GM12892 (cell line): ENCODE measurements around the gene PPFIBP2.

ENCODE experiments used
- POLR2AphosphoS5 ChIP-seq: IDR thresholded peaks from 2 replicates; pipeline ENCODE4 v1.6.1; 2011; ENCODE audit warnings: low read depth, low read length, control low read depth
- TAF1 ChIP-seq: IDR thresholded peaks from 2 replicates; pipeline ENCODE4 v1.6.1; 2011; ENCODE audit warnings: low read depth, mild to moderate bottlenecking, control low read depth, low read length, borderline replicate concordance

GRCh38 chr11:7567311-7567710 lies 53.5 kb downstream of the PPFIBP2 start:
- TF ChIP-seq POLR2AphosphoS5 (no peak), TAF1 (no peak)
